ENCODE results near the gene CPM.
"Not testable (repeated sequence)": the region's sequence is repeated elsewhere in the genome, so short reads cannot be mapped to it uniquely, and the experiment has no call there.

Gene CPM

DNA sequence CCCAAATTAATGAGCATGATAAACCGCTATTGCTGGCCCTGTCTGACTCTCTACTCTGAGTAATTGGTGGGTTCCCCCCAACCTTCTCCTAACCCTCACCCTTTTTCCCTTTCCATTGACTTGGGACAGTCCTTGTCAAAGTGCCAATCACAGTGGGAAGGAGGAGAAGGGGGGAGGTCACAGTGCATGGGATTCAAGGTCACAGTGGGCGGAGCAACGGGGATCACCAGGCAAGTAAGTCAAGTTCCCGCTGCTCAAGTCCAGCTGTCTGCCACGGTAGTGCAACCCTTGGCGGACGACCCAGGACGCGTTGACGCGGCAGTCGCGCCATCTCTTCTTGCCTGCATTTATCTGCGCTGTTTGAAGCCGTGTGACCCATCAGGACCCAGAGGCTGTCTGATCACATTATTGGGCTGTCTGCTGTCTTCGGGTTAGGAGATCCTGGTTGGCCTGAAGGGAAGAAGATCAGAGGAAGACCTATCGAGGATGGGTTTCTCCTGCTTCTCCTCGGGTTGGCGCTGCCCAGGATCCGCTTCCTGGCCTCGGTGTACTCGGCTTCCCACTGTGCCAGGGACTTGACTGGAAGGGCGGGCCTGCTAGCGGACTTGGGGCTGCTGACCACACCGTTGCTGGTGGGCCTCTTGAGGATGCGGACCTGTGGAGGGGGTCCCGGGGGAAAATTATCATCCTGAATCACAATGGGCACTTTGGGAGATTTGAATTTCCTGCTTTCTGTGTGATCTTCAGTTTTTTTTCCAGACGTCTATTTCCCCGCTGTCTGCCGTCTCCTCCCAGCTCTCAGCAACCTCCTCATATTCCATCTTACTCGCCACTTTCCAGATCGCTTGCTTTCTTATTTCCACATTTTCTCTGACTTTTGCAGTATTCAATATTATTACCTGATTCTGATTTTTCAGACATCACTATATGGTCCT lies 128.0 kb downstream of the CPM start:
- DNase-seq (ENCODE audit: low read depth in 1 of 2, low spot score in 1 of 2) = no peak
- H3K27ac ChIP-seq (replicated peaks) = no peak overlapping the region
- H3K27me3 ChIP-seq (ENCODE audit: insufficient read depth, poor library complexity, severe bottlenecking) = no peaks in the 10 kb centered on the region
- TF ChIP-seq SPI1 (IDR thresholded peaks at IDR 0.05; ENCODE audit: borderline replicate concordance, low read depth) (no peak), POLR2AphosphoS5 (IDR thresholded peaks at IDR 0.05; ENCODE audit: low read depth) (no peak), REST (IDR thresholded peaks at IDR 0.05; ENCODE audit: insufficient replicate concordance, low read depth) (no peak), GABPA (IDR thresholded peaks at IDR 0.05; ENCODE audit: low read depth) (no peak), CTCF (IDR thresholded peaks at IDR 0.05; ENCODE audit: insufficient read depth, low read length) (no peak)
- no peak overlapping the region for H3K4me3 ChIP-seq (replicated peaks; ENCODE audit: insufficient read depth, low read length)

GRCh38 chr12:68803948-68804656 lies 128.9 kb downstream of the CPM start:
- no peak overlapping the region for H3K27ac ChIP-seq (replicated peaks)

GRCh38 chr12:68802911-68803651 lies 129.9 kb downstream of the CPM start:
- not testable (repeated sequence) for H3K4me3 ChIP-seq (replicated peaks; ENCODE audit: insufficient read depth, low read length); DNase-seq (ENCODE audit: low read depth in 1 of 2, low spot score in 1 of 2); H3K27ac ChIP-seq (replicated peaks); H3K27me3 ChIP-seq (ENCODE audit: insufficient read depth, poor library complexity, severe bottlenecking)

More at GRCh38 chr12:68803948-68804656, 128.9 kb downstream of the CPM start:
- Histone ChIP-seq H3K27me3 (ENCODE audit: insufficient read depth, poor library complexity, severe bottlenecking) (no peaks in the 10 kb centered on the region), H3K4me3 (replicated peaks; ENCODE audit: insufficient read depth, low read length) (no peak overlapping the region)
- TF ChIP-seq CTCF (IDR thresholded peaks at IDR 0.05; ENCODE audit: insufficient read depth, low read length) (no peak), POLR2AphosphoS5 (IDR thresholded peaks at IDR 0.05; ENCODE audit: low read depth) (no peak), SPI1 (IDR thresholded peaks at IDR 0.05; ENCODE audit: borderline replicate concordance, low read depth) (no peak), REST (IDR thresholded peaks at IDR 0.05; ENCODE audit: insufficient replicate concordance, low read depth) (no peak), GABPA (IDR thresholded peaks at IDR 0.05; ENCODE audit: low read depth) (no peak)
- no peak for DNase-seq (ENCODE audit: low read depth in 1 of 2, low spot score in 1 of 2)

GRCh38 chr12:68802372-68802745 lies 130.6 kb downstream of the CPM start:
- DNase-seq (ENCODE audit: low read depth in 1 of 2, low spot score in 1 of 2); H3K27me3 ChIP-seq (ENCODE audit: insufficient read depth, poor library complexity, severe bottlenecking); H3K4me3 ChIP-seq (replicated peaks; ENCODE audit: insufficient read depth, low read length); H3K27ac ChIP-seq (replicated peaks): not testable (repeated sequence)

All from HL-60 (cell line).